Measurements from ENCODE around the gene MARK1. TPM values are rescaled to one million over a fixed set of nuclear protein-coding genes. Genes with fewer than 3 reads are reported as not detected.

MARK1 gene
- polyA plus RNA-seq, 1 of the 3 experiments (the other 2 are of a cell fraction): 3.1 TPM

GRCh38 chr1:220699044-220699443 is 171.1 kb downstream of the MARK1 start:
- no peak overlapping the region for H3K27ac ChIP-seq (ENCODE audit: low read depth in 2 of 2, low read length in 1 of 2)
- H3K27me3 ChIP-seq (ENCODE audit: insufficient read depth): no peaks in the 10 kb centered on the region
- no peak for TF ChIP-seq CHD2 (IDR thresholded peaks at IDR 0.05; ENCODE audit: low read length, partially characterized antibody)
- TF ChIP-seq, protein P1, sequence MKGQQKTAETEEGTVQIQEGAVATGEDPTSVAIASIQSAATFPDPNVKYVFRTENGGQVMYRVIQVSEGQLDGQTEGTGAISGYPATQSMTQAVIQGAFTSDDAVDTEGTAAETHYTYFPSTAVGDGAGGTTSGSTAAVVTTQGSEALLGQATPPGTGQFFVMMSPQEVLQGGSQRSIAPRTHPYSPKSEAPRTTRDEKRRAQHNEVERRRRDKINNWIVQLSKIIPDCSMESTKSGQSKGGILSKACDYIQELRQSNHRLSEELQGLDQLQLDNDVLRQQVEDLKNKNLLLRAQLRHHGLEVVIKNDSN (IDR thresholded peaks at IDR 0.05; ENCODE audit: borderline replicate concordance, low read depth): no peak
- no peak for TF ChIP-seq MXI1 (IDR thresholded peaks at IDR 0.05; ENCODE audit: low read depth, low read length)
- TF ChIP-seq FOXJ3 (CRISPR knock-in tag; IDR thresholded peaks at IDR 0.05): no peak
- no peaks in the 10 kb centered on the region for H4K20me1 ChIP-seq (ENCODE audit: insufficient read depth)
- no peaks in the 10 kb centered on the region for H3K9me3 ChIP-seq
- H3K9me2 ChIP-seq: no peaks in the 10 kb centered on the region
- no peak overlapping the region for H3K4me2 ChIP-seq
- ChIA-PET CTCF (interaction anchor here (0.6 to 1.9 kb wide), 5 partner anchors 8 to 418 kb away, joined by 3 to 8 read pairs (median 3); no protein-coding TSS in a partner anchor), POLR2A (no interaction called here)
- no peaks in the 10 kb centered on the region for H3K79me2 ChIP-seq (ENCODE audit: insufficient read depth)
- DNase-seq: no peak
- H3K9ac ChIP-seq: no peak overlapping the region
- no peaks in the 10 kb centered on the region for H3K4me1 ChIP-seq (ENCODE audit: control insufficient read depth in 1 of 2, insufficient read depth in 2 of 2, low read depth in 1 of 2, low read length in 1 of 2)
- H3K36me3 ChIP-seq (replicated peaks in 1 of 2; ENCODE audit: control insufficient read depth in 1 of 2, insufficient read depth in 2 of 2, low read length in 1 of 2): no peaks in the 10 kb centered on the region
- no peak overlapping the region for H2AFZ ChIP-seq (ENCODE audit: low read depth)
- WGBS (ENCODE audit: low lambda C conversion rate): 78% methylated on average over 2 of the region's 3 CpGs
- H3F3A ChIP-seq (replicated peaks; ENCODE audit: insufficient read depth): no peaks in the 10 kb centered on the region
- H3K4me3 ChIP-seq (ENCODE audit: low read depth in 2 of 2, low read length in 1 of 2): no peak overlapping the region

DNA sequence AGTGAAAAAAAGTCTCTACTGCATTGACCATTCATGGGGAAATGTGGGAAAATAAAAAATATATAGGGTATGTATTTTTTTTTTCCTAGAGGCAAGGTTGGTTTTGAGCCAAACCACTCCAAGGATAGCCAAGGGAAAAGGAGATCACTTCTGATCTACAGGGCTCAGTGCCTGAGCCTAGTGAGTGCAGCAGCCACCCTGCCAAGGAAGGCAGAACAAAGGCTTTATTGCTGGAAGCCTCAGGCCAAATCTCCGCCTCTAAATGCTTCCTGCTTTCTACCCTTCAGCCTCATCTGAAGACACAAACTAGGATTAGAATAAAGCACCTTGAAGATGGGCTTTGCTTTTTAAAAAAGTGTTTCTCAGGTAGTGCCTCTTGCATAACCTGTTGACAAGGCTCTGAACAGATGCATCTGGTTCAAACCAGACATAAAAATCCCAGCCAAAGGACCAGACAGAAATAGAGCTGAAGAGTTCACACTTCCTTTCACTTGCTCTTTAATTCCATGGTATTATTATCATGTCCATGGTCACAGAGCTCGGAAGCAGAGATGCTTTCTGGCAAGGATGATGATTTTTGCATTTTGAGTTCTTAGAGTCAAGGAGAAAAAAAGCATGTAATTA is 172.7 kb downstream of the MARK1 start:
- Histone ChIP-seq H3K27ac (ENCODE audit: low read depth in 2 of 2, low read length in 1 of 2) (no peak overlapping the region), H3K4me3 (ENCODE audit: low read depth in 2 of 2, low read length in 1 of 2) (no peak overlapping the region), H3K4me1 (ENCODE audit: control insufficient read depth in 1 of 2, insufficient read depth in 2 of 2, low read depth in 1 of 2, low read length in 1 of 2) (no peaks in the 10 kb centered on the region; a peak in 1 of 4 replicates), H3K79me2 (ENCODE audit: insufficient read depth) (no peaks in the 10 kb centered on the region), H3K27me3 (ENCODE audit: insufficient read depth) (no peaks in the 10 kb centered on the region), H3K4me2 (no peak overlapping the region), H3K9me2 (no peaks in the 10 kb centered on the region), H2AFZ (ENCODE audit: low read depth) (no peak overlapping the region), H3K9ac (no peak overlapping the region), H3K9me3 (no peaks in the 10 kb centered on the region), H4K20me1 (ENCODE audit: insufficient read depth) (no peaks in the 10 kb centered on the region), H3K36me3 (replicated peaks in 1 of 2; ENCODE audit: control insufficient read depth in 1 of 2, insufficient read depth in 2 of 2, low read length in 1 of 2) (no peaks in the 10 kb centered on the region), H3F3A (replicated peaks; ENCODE audit: insufficient read depth) (no peaks in the 10 kb centered on the region)
- WGBS (ENCODE audit: low lambda C conversion rate): 75% methylated on average over 2 of the region's 2 CpGs
- no peak for DNase-seq
- CTCF ChIA-PET: interaction anchor here (4.2 kb wide), 1 partner anchor 76 kb away, joined by 16 read pairs; no protein-coding TSS in a partner anchor
- POLR2A ChIA-PET: no interaction called here
- TF ChIP-seq RXRA (IDR thresholded peaks at IDR 0.05; ENCODE audit: borderline replicate concordance, low read depth) (no peak), MEF2A (IDR thresholded peaks at IDR 0.05; ENCODE audit: borderline replicate concordance, low read depth) (no peak), TAF1 (IDR thresholded peaks at IDR 0.05; ENCODE audit: borderline replicate concordance, low read depth, low read length) (no peak), RFX5 (IDR thresholded peaks at IDR 0.05; ENCODE audit: low read length) (no peak), YY1 (IDR thresholded peaks at IDR 0.05; ENCODE audit: low read depth) (no peak), FOXJ3 (CRISPR knock-in tag; IDR thresholded peaks at IDR 0.05) (no peak), RCOR1 (IDR thresholded peaks at IDR 0.05; ENCODE audit: low read length) (no peak)
- TF ChIP-seq, protein P2, sequence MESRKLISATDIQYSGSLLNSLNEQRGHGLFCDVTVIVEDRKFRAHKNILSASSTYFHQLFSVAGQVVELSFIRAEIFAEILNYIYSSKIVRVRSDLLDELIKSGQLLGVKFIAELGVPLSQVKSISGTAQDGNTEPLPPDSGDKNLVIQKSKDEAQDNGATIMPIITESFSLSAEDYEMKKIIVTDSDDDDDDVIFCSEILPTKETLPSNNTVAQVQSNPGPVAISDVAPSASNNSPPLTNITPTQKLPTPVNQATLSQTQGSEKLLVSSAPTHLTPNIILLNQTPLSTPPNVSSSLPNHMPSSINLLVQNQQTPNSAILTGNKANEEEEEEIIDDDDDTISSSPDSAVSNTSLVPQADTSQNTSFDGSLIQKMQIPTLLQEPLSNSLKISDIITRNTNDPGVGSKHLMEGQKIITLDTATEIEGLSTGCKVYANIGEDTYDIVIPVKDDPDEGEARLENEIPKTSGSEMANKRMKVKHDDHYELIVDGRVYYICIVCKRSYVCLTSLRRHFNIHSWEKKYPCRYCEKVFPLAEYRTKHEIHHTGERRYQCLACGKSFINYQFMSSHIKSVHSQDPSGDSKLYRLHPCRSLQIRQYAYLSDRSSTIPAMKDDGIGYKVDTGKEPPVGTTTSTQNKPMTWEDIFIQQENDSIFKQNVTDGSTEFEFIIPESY (IDR thresholded peaks at IDR 0.05; ENCODE audit: borderline replicate concordance, low read depth): no peak
- TF ChIP-seq, protein P3, sequence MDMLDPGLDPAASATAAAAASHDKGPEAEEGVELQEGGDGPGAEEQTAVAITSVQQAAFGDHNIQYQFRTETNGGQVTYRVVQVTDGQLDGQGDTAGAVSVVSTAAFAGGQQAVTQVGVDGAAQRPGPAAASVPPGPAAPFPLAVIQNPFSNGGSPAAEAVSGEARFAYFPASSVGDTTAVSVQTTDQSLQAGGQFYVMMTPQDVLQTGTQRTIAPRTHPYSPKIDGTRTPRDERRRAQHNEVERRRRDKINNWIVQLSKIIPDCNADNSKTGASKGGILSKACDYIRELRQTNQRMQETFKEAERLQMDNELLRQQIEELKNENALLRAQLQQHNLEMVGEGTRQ (IDR thresholded peaks at IDR 0.05; ENCODE audit: borderline replicate concordance, low read depth, low read length): no peak
- TF ChIP-seq, protein P4, sequence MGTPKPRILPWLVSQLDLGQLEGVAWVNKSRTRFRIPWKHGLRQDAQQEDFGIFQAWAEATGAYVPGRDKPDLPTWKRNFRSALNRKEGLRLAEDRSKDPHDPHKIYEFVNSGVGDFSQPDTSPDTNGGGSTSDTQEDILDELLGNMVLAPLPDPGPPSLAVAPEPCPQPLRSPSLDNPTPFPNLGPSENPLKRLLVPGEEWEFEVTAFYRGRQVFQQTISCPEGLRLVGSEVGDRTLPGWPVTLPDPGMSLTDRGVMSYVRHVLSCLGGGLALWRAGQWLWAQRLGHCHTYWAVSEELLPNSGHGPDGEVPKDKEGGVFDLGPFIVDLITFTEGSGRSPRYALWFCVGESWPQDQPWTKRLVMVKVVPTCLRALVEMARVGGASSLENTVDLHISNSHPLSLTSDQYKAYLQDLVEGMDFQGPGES (IDR thresholded peaks at IDR 0.05; ENCODE audit: low read depth, low read length): no peak
- TF ChIP-seq, protein P5, sequence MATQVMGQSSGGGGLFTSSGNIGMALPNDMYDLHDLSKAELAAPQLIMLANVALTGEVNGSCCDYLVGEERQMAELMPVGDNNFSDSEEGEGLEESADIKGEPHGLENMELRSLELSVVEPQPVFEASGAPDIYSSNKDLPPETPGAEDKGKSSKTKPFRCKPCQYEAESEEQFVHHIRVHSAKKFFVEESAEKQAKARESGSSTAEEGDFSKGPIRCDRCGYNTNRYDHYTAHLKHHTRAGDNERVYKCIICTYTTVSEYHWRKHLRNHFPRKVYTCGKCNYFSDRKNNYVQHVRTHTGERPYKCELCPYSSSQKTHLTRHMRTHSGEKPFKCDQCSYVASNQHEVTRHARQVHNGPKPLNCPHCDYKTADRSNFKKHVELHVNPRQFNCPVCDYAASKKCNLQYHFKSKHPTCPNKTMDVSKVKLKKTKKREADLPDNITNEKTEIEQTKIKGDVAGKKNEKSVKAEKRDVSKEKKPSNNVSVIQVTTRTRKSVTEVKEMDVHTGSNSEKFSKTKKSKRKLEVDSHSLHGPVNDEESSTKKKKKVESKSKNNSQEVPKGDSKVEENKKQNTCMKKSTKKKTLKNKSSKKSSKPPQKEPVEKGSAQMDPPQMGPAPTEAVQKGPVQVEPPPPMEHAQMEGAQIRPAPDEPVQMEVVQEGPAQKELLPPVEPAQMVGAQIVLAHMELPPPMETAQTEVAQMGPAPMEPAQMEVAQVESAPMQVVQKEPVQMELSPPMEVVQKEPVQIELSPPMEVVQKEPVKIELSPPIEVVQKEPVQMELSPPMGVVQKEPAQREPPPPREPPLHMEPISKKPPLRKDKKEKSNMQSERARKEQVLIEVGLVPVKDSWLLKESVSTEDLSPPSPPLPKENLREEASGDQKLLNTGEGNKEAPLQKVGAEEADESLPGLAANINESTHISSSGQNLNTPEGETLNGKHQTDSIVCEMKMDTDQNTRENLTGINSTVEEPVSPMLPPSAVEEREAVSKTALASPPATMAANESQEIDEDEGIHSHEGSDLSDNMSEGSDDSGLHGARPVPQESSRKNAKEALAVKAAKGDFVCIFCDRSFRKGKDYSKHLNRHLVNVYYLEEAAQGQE (IDR thresholded peaks at IDR 0.05; ENCODE audit: low read depth, low read length): no peak
- TF ChIP-seq, protein P1 (IDR thresholded peaks at IDR 0.05; ENCODE audit: borderline replicate concordance, low read depth): no peak

Data from SK-N-SH (cell line).